ENCODE measurements around the gene TIMM17A.

GRCh38 chr1:201939574-201939973 lies 15.7 kb upstream of the TIMM17A start:
- TF ChIP-seq CTCF (IDR thresholded peaks at IDR 0.05) (no peak), POLR2A (IDR thresholded peaks at IDR 0.05) (no peak), POLR2AphosphoS5 (IDR thresholded peaks at IDR 0.05) (no peak)

Data from sigmoid colon (tissue), 4 donors.